Neural cell (in vitro differentiated cells): ENCODE results near the gene TRPV2.

Source experiments
- EP300 ChIP-seq: fragments of 450-650 bp; conservative IDR thresholded peaks from 2 replicates; pipeline ENCODE4 v1.6.1; 2014; ENCODE audit warnings: antibody characterized with exemption, mild to moderate bottlenecking, moderate library complexity; ENCODE audit not compliant: poor library complexity, severe bottlenecking
- EZH2 ChIP-seq: fragments of 200-600, 300-800 bp; shearing (Covaris generic), sonication (generic); IDR thresholded peaks from 2 replicates; pipeline ENCODE4 v1.6.1; 2014; ENCODE audit warnings: antibody characterized with exemption, low read length, borderline replicate concordance, mild to moderate bottlenecking; ENCODE audit not compliant: insufficient read depth, poor library complexity, severe bottlenecking
- POLR2AphosphoS5 ChIP-seq: IDR thresholded peaks from 2 replicates; pipeline ENCODE4 v1.6.1; 2012
- RAD21 ChIP-seq: fragments of 450-650 bp; conservative IDR thresholded peaks from 2 replicates; pipeline ENCODE4 v1.6.1; 2014; ENCODE audit warnings: antibody characterized with exemption, mild to moderate bottlenecking, moderate library complexity
- TAF1 ChIP-seq: IDR thresholded peaks from 2 replicates; pipeline ENCODE4 v1.6.1; 2012; ENCODE audit warnings: low read depth
- TF ChIP-seq, protein P1 (sequence below): fragments of 450-650 bp; IDR thresholded peaks from 2 replicates; pipeline ENCODE4 v1.5.1; 2014; ENCODE audit warnings: antibody characterized with exemption, mild to moderate bottlenecking, moderate library complexity; ENCODE audit not compliant: poor library complexity, severe bottlenecking
- TF ChIP-seq, protein P2 (sequence below): IDR thresholded peaks from 2 replicates; pipeline ENCODE4 v1.6.1; 2012; ENCODE audit warnings: borderline replicate concordance

DNA sequence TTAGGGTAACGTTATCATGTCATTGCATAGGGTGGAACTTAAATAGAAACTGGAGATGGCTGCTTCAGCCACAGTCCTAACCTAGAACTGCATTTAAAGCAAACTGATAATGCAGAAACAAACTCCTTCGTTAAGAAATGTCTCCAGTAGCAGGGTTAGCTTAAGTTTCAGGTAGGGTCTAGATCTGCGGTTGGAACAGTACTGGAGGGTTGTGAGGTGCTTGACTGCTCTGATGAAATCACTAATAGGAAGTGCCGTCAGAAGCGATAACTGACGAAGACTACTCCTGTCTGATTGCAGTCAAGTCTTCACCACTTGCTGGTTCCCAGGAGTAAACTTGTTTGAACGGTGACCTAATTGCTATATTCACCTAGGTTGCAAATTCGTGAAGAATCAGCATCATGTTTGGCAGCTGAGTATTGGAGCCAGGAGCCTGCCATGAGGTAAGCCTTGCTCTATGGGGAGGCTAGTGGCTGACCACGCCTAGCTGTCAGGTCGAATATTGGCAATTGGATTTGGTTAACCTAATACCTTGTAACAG lies 24.5 kb downstream of the TRPV2 start:
- TF ChIP-seq, protein P1, sequence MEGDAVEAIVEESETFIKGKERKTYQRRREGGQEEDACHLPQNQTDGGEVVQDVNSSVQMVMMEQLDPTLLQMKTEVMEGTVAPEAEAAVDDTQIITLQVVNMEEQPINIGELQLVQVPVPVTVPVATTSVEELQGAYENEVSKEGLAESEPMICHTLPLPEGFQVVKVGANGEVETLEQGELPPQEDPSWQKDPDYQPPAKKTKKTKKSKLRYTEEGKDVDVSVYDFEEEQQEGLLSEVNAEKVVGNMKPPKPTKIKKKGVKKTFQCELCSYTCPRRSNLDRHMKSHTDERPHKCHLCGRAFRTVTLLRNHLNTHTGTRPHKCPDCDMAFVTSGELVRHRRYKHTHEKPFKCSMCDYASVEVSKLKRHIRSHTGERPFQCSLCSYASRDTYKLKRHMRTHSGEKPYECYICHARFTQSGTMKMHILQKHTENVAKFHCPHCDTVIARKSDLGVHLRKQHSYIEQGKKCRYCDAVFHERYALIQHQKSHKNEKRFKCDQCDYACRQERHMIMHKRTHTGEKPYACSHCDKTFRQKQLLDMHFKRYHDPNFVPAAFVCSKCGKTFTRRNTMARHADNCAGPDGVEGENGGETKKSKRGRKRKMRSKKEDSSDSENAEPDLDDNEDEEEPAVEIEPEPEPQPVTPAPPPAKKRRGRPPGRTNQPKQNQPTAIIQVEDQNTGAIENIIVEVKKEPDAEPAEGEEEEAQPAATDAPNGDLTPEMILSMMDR = no peak
- TF ChIP-seq EP300 = no peak
- TF ChIP-seq EZH2 = no peak
- TF ChIP-seq, protein P2, sequence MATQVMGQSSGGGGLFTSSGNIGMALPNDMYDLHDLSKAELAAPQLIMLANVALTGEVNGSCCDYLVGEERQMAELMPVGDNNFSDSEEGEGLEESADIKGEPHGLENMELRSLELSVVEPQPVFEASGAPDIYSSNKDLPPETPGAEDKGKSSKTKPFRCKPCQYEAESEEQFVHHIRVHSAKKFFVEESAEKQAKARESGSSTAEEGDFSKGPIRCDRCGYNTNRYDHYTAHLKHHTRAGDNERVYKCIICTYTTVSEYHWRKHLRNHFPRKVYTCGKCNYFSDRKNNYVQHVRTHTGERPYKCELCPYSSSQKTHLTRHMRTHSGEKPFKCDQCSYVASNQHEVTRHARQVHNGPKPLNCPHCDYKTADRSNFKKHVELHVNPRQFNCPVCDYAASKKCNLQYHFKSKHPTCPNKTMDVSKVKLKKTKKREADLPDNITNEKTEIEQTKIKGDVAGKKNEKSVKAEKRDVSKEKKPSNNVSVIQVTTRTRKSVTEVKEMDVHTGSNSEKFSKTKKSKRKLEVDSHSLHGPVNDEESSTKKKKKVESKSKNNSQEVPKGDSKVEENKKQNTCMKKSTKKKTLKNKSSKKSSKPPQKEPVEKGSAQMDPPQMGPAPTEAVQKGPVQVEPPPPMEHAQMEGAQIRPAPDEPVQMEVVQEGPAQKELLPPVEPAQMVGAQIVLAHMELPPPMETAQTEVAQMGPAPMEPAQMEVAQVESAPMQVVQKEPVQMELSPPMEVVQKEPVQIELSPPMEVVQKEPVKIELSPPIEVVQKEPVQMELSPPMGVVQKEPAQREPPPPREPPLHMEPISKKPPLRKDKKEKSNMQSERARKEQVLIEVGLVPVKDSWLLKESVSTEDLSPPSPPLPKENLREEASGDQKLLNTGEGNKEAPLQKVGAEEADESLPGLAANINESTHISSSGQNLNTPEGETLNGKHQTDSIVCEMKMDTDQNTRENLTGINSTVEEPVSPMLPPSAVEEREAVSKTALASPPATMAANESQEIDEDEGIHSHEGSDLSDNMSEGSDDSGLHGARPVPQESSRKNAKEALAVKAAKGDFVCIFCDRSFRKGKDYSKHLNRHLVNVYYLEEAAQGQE = no peak
- TF ChIP-seq POLR2AphosphoS5 = no peak
- no peak for TF ChIP-seq RAD21
- TF ChIP-seq TAF1 = no peak
